Stimulated activated CD8-positive, alpha-beta memory T cell treated with anti-CD3 and anti-CD28 coated beads, Interleukin-7, amount 100 ng/mL, for 48 hours (primary cell): Measurements from ENCODE around the gene GRM7.

Experiments
- DNase-seq, 2 donors: peaks; one replicate each; pipeline ENCODE4 v3.0.0-alpha.2; 2020; ENCODE audit warnings: low read depth in 1 of 2; ENCODE audit errors: extremely low read depth in 1 of 2

Gene GRM7

GRCh38 chr3:6965881-6966280 is 105.0 kb downstream of the GRM7 start:
- DNase-seq: no peak

- DNase-seq: no peak
Measured at GRCh38 chr3:6971933-6972332, 111.0 kb downstream of the GRM7 start.

- DNase-seq: no peak
Measured at GRCh38 chr3:6985848-6986247, 124.9 kb downstream of the GRM7 start.

- no peak for DNase-seq
Measured at GRCh38 chr3:6989608-6990291, 128.8 kb downstream of the GRM7 start.

GRCh38 chr3:6994081-6994668 is 133.3 kb downstream of the GRM7 start:
- no peak for DNase-seq

- DNase-seq: no peak
Measured at GRCh38 chr3:7000501-7000900, 139.6 kb downstream of the GRM7 start.

GRCh38 chr3:7001370-7001769 is 140.5 kb downstream of the GRM7 start:
- no peak for DNase-seq

GRCh38 chr3:7015683-7016440 is 154.9 kb downstream of the GRM7 start:
- no peak for DNase-seq

GRCh38 chr3:7025581-7026300 is 164.8 kb downstream of the GRM7 start:
- no peak for DNase-seq

- DNase-seq: no peak
Measured at GRCh38 chr3:7029562-7029961, 168.6 kb downstream of the GRM7 start.

- no peak for DNase-seq
Measured at GRCh38 chr3:7038394-7038793, 177.5 kb downstream of the GRM7 start.

- DNase-seq: no peak
Measured at GRCh38 chr3:7062714-7063113, 201.8 kb downstream of the GRM7 start.

- no peak for DNase-seq
Measured at GRCh38 chr3:7070461-7070860, 209.5 kb downstream of the GRM7 start.

- no peak for DNase-seq
Measured at GRCh38 chr3:7074217-7074616, 213.3 kb downstream of the GRM7 start.

GRCh38 chr3:7075117-7075516 is 214.2 kb downstream of the GRM7 start:
- no peak for DNase-seq

- DNase-seq: no peak
Measured at GRCh38 chr3:7075901-7076300, 215.0 kb downstream of the GRM7 start.

- no peak for DNase-seq
Measured at GRCh38 chr3:7082244-7082643, 221.3 kb downstream of the GRM7 start.

GRCh38 chr3:7086417-7086816 is 225.5 kb downstream of the GRM7 start:
- no peak for DNase-seq

- DNase-seq: no peak
Measured at GRCh38 chr3:7095116-7095515, 234.2 kb downstream of the GRM7 start.

GRCh38 chr3:7100136-7100535 is 239.2 kb downstream of the GRM7 start:
- DNase-seq: no peak

GRCh38 chr3:7106635-7107034 is 245.7 kb downstream of the GRM7 start:
- DNase-seq: no peak
